MM.1S (cell line): ENCODE results near the gene MAML1.

Experiments used
- EZH2 ChIP-seq: fragments of 300-600 bp; sonication (generic); optimal IDR thresholded peaks from 2 replicates; pipeline ENCODE3; 2017; ENCODE audit warnings: low read depth, mild to moderate bottlenecking, antibody characterized with exemption, low read length, mixed read lengths
- EZH2phosphoT487 ChIP-seq: fragments of 300-600 bp; sonication (generic); IDR thresholded peaks from 2 replicates; pipeline ENCODE4 v1.6.1; 2018; ENCODE audit warnings: antibody characterized with exemption, low read length
- TF ChIP-seq, protein P1 (sequence below): fragments of 300-600 bp; sonication (generic); IDR thresholded peaks from 2 replicates; pipeline ENCODE4 v1.5.1; 2016; ENCODE audit warnings: antibody characterized with exemption, low read length, mixed read lengths

GRCh38 chr5:179720222-179720621 lies 12.4 kb upstream of the MAML1 start:
- TF ChIP-seq, protein P1, sequence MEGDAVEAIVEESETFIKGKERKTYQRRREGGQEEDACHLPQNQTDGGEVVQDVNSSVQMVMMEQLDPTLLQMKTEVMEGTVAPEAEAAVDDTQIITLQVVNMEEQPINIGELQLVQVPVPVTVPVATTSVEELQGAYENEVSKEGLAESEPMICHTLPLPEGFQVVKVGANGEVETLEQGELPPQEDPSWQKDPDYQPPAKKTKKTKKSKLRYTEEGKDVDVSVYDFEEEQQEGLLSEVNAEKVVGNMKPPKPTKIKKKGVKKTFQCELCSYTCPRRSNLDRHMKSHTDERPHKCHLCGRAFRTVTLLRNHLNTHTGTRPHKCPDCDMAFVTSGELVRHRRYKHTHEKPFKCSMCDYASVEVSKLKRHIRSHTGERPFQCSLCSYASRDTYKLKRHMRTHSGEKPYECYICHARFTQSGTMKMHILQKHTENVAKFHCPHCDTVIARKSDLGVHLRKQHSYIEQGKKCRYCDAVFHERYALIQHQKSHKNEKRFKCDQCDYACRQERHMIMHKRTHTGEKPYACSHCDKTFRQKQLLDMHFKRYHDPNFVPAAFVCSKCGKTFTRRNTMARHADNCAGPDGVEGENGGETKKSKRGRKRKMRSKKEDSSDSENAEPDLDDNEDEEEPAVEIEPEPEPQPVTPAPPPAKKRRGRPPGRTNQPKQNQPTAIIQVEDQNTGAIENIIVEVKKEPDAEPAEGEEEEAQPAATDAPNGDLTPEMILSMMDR, result no peak
- TF ChIP-seq EZH2, result no peak
- no peak for TF ChIP-seq EZH2phosphoT487
